ENCODE measurements around the gene CREB5. TPM values are rescaled to one million over a fixed set of nuclear protein-coding genes. Genes with fewer than 3 reads are reported as not detected.

The CREB5 gene
- total RNA-seq, 6 donors from 2014 or later, result 8.3 to 34.6 (median 15.3) TPM

- H3K36me3 ChIP-seq, result no peaks in the 10 kb centered on the region
- TF ChIP-seq CTCF (IDR thresholded peaks at IDR 0.05) (no peak), POLR2AphosphoS5 (IDR thresholded peaks at IDR 0.05) (no peak), POLR2A (IDR thresholded peaks at IDR 0.05) (no peak), EP300 (IDR thresholded peaks at IDR 0.05) (no peak)
- no peaks in the 10 kb centered on the region for H3K4me1 ChIP-seq
- no peak overlapping the region for H3K4me3 ChIP-seq
- DNase-seq, result no peak
- H3K27ac ChIP-seq, result no peak overlapping the region
- WGBS, 2 donors, result 92 to 96% methylated on average over 3 of the region's 3 CpGs
- H3K27me3 ChIP-seq, result no peaks in the 10 kb centered on the region
- no peaks in the 10 kb centered on the region for H3K9me3 ChIP-seq
- ATAC-seq (ENCODE audit: low FRiP score in 2 of 2), result no peak
These were observed 186.3 kb downstream of the CREB5 start for GRCh38 chr7:28598586-28598985.

- Histone ChIP-seq H3K36me3 (no peaks in the 10 kb centered on the region), H3K4me1 (no peaks in the 10 kb centered on the region), H3K9me3 (no peaks in the 10 kb centered on the region), H3K4me3 (no peak overlapping the region), H3K27ac (no peak overlapping the region), H3K27me3 (no peaks in the 10 kb centered on the region)
- no peak for DNase-seq
- ATAC-seq (ENCODE audit: low FRiP score in 2 of 2), result no peak
- WGBS, 2 donors, result 92 to 93% methylated on average over 5 of the region's 5 CpGs
- no peak for TF ChIP-seq CTCF (IDR thresholded peaks at IDR 0.05)
- no peak for TF ChIP-seq POLR2AphosphoS5 (IDR thresholded peaks at IDR 0.05)
- TF ChIP-seq EP300 (IDR thresholded peaks at IDR 0.05), result no peak
- TF ChIP-seq POLR2A (IDR thresholded peaks at IDR 0.05), result no peak
These were observed 187.1 kb downstream of the CREB5 start for GRCh38 chr7:28599411-28599810.

GRCh38 chr7:28602282-28602681, 190.0 kb downstream of the CREB5 start:
- Histone ChIP-seq H3K36me3 (no peaks in the 10 kb centered on the region), H3K9me3 (no peaks in the 10 kb centered on the region), H3K27ac (no peak overlapping the region), H3K4me1 (peaks cover 0 to 5% (median 2%) of the 10 kb centered on the region in 4 donors), H3K27me3 (no peaks in the 10 kb centered on the region), H3K4me3 (no peak overlapping the region)
- TF ChIP-seq CTCF (IDR thresholded peaks at IDR 0.05) (no peak), POLR2AphosphoS5 (IDR thresholded peaks at IDR 0.05) (no peak), POLR2A (IDR thresholded peaks at IDR 0.05) (no peak), EP300 (IDR thresholded peaks at IDR 0.05) (no peak)
- 96 to 97% methylated on average over 3 of the region's 3 CpGs for WGBS, 2 donors
- DNase-seq (no peak), ATAC-seq (ENCODE audit: low FRiP score in 2 of 2) (no peak)

- WGBS, 2 donors, result 42 to 46% methylated on average over 7 of the region's 7 CpGs
- Histone ChIP-seq H3K27ac (no peak overlapping the region), H3K4me1 (peaks cover 0 to 5% (median 2%) of the 10 kb centered on the region in 4 donors), H3K36me3 (no peaks in the 10 kb centered on the region), H3K4me3 (no peak overlapping the region), H3K9me3 (no peaks in the 10 kb centered on the region), H3K27me3 (no peaks in the 10 kb centered on the region)
- no peak for DNase-seq
- TF ChIP-seq EP300 (IDR thresholded peaks at IDR 0.05), result no peak
- no peak for TF ChIP-seq POLR2A (IDR thresholded peaks at IDR 0.05)
- no peak for TF ChIP-seq POLR2AphosphoS5 (IDR thresholded peaks at IDR 0.05)
- no peak for TF ChIP-seq CTCF (IDR thresholded peaks at IDR 0.05)
- ATAC-seq (ENCODE audit: low FRiP score in 2 of 2), result no peak
These were observed 193.2 kb downstream of the CREB5 start for GRCh38 chr7:28605427-28606085.

GRCh38 chr7:28606421-28606820, 194.1 kb downstream of the CREB5 start:
- Histone ChIP-seq H3K4me3 (no peak overlapping the region), H3K27me3 (no peaks in the 10 kb centered on the region), H3K9me3 (no peaks in the 10 kb centered on the region), H3K4me1 (peaks cover 0 to 5% (median 2%) of the 10 kb centered on the region in 4 donors), H3K36me3 (no peaks in the 10 kb centered on the region), H3K27ac (no peak overlapping the region)
- ATAC-seq (ENCODE audit: low FRiP score in 2 of 2) (no peak), DNase-seq (no peak)
- TF ChIP-seq POLR2A (IDR thresholded peaks at IDR 0.05) (no peak), CTCF (IDR thresholded peaks at IDR 0.05) (no peak), POLR2AphosphoS5 (IDR thresholded peaks at IDR 0.05) (no peak), EP300 (IDR thresholded peaks at IDR 0.05) (no peak)
